OCI-M2 (cell line): Measurements from ENCODE around the gene PELI1.

ENCODE experiments used
- DNase-seq: peaks from one replicate; lab custom pipeline; 2025; ENCODE audit not compliant: unreplicated experiment; lab: John Stamatoyannopoulos, UW

The PELI1 gene, protein sequence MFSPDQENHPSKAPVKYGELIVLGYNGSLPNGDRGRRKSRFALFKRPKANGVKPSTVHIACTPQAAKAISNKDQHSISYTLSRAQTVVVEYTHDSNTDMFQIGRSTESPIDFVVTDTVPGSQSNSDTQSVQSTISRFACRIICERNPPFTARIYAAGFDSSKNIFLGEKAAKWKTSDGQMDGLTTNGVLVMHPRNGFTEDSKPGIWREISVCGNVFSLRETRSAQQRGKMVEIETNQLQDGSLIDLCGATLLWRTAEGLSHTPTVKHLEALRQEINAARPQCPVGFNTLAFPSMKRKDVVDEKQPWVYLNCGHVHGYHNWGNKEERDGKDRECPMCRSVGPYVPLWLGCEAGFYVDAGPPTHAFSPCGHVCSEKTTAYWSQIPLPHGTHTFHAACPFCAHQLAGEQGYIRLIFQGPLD

DNA sequence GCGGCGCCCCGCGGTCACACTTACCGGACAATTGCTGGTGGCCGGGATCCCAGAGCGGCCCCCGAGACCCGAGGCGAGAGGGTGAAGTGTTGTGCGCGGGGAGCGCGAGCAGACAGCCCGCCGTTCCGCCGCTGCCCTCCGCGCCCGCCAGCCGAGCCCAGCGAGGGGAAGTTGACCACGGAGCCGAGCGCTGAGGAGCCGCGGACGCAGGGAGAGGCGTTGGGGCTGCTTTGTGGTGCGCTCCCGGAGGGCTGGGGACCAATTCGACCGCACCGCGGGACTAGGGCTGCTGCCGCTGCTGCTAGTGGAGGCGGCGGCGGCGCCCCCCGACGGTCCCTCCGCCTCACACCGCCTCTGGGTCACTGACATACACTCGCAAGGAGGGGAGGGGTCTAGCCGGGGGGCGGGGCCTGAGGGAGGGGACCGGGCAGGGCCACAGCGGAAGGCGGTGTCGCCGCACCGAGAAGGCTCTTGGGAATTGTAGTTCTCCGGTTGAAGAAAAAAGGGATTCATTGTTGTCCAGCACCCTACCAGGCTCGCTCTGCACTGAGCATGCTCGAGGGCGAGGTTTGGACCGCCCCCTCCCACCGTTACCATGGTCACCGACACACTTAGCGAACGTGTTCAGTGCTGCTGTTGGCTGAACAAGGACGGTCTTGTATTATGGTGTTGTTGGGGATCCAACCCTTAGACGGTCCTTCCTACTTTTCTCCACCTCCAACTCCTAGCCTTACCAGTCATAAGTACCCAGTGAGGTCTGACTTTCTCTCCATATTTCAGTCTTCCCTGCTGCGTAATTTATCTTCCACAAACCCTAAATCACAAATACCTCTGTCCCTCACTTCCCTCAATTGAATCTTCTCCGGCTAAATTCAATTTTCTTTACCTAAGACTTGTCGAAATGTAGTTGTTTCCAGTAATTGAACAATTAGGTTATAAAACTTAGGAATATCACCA, at the start of gene PELI1:
Gene PELI1, minus strand, starts transcription at position 364 of the 957 bp plus-strand sequence. CDS start 36,110 bp downstream, outside the sequence.
- peak; percentile 83 for DNase-seq

DNA sequence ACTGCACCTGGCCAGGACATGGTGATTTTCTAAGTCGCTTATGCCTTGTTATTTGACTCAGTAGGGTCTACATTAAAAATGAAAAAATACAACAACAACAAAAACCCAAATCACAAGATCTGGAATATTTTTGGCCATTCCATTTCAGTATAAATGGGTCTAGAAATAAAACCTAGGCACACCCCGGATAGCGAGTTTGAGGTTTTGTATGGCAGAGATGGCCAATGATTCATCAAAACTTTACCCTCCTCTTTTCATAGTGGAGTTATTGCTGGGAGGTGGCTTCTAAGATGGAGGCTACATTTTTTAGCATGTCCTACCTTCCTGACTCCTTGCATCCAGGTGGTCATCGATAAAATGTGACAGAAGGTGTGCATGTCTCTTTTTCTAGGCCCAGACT, 49.3 kb upstream of the PELI1 start:
- DNase-seq = no peak

DNA sequence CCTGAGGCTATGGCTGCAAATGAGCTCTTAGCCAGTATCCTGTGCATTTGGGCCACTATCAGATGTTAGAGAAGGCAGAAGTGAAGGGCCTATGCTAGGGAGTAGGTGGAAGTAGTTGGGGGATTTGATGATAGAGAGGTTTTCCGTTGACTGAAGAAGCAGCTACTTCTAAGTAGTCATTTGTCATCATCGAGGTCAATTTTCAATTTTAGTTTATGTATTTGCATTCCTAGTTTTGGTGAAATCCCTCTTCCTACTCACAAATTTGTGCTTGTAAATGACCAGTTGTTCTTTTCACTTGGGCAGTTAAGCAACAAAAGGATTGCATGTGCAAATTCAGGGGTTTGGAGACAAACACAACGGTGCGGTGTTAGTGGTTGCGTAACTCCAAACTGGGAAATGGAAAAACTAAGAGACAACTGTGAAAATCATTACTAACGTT, 48.5 kb upstream of the PELI1 start:
- DNase-seq = no peak

DNA sequence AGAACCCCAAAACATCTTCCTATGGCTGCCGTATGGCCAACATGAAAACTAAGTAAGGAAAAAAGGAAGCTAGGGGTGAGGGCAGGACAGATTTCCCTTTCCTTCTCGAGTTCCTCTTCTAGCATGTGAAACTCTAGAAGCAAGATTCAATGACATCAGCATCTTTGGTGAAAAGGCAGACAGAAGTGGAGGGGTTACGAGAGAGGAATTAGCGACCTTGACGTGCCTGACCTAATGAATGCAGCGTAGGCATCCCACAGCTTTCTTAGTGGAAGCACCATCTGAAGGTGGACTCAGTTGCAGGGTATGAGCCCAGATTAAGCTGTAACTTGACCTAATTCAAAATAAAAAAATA, 47.9 kb upstream of the PELI1 start:
- no peak for DNase-seq

DNA sequence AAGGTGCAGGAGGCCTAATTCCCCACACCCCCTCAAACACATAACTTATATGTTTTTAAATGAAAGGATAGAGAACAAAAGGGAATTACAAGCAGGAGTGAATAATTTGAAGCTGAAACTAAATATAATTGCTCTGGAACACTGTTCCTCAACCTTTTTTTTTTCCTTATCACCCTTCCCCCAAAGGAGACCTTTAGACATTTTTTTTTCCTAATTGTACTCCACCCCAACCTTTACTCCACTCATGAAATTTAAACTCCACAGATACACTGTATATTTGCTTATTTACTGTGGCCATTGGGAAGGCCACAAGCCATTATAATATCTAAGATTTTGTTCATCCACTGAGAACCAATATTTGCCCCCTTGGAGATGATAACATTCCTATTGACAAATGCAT, 45.4 kb upstream of the PELI1 start:
- DNase-seq = no peak

DNA sequence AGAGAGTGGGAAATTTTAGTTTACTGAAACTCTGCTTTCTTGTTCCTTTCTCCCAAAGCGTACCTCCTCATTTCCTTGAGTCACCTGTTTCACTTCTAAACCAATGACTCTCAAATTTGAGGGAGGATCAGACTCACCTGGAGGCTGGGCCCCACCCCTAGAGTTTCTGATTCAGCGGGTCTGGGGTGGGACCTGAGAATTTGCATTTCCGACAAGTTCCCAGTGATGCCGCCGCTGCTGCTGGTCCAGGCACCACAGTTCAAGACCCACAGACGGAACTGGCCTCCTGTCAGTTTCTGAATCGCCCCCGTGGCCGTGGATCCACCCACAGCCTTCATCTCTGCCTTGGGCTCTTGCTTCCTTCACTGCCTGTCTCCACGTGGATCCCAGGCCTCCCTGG, 44.9 kb upstream of the PELI1 start:
- DNase-seq = no peak

DNA sequence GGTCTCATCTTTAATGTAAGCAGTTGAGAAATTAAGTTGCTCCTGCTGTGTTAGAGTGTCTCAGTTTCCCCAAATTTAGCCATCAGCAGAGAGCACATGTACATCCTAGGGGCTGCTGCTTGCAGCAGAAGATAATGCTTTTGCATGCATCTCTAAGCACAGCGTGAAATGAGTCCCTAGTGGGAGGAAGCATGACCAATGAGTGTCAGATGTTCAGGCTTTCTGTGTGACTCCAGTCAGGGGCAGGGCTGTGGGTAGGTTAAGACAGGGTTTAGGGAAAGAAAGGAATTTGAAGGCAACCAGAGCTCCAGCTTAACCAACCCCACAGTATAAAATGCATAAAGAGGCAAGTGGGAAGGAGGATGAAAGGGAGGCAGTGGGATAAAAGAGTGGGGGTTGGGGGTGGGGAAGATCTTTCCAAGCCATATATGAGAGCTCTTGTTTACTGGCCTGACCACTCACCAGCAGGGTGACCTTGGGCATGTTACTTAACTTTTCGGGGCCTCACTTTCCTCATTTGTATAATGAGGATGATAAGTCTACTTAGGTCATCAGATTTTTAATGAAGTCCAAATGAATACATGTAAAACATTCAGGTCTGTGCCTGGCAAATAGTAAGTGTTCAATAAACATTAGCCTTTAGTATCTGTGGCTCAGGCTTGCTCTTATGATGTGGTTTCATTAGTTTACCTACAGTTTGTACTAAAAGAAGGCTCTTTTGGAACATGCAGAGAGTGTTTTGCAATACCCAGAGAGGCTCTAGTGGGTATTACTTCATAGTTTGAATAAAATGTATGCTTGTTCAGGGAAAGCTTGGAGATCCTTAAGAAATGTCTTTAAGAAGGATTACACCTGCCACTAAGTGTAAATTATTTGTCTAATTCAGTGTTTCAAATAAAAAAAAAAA, 42.7 kb upstream of the PELI1 start:
- no peak for DNase-seq

DNA sequence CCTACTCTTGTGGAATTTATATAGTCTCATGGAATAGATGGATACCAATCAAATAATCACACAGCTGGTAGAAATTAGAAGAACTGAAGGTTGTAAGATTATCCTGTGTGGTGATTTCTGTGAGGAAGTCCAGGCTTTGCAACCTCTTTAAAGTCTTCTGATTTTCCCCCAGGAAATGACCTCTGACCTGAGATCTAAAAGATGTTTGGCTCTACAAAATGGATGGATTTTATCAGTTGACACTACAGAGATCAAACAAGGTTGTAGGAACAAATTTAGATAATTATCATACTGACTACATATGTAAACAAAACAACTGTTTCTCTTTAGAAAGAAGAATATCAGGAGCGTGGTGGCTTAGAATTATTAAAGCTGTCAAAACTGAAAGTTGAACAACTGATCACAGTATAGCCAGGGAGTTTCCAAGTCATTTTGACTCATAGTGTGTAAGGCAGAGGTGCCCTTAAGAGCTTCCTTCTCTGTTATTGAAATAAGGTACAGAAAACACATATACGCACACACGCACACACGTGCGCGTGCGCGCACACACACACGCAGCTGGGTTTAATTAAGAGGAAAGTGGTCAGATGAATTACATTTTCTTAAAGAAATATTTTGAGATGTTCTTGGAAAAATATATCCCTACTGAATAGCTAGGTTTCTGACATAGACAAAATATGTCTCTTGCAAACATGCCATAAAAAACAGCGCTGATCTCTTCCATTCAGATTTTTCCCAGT, 35.5 kb upstream of the PELI1 start:
- no peak for DNase-seq

DNA sequence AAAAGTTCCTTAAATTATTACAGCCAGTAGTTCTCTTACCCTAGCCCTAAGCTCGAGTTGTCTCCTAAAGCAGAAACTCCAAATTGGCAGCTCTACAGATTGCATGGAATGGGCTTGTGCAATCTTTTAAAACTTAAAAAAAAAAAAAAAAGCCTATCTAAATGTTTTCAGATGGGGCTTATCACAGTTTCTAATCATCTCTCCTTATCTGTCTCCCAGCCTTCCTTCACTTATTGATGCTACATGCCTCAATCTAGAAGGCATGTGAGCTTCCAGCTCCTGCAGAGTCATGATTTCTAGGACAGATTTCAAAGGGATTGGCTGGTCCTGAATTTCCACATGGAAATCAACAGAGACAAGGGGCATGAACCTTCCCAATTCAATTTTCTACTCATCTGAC, 33.1 kb upstream of the PELI1 start:
- DNase-seq = no peak

DNA sequence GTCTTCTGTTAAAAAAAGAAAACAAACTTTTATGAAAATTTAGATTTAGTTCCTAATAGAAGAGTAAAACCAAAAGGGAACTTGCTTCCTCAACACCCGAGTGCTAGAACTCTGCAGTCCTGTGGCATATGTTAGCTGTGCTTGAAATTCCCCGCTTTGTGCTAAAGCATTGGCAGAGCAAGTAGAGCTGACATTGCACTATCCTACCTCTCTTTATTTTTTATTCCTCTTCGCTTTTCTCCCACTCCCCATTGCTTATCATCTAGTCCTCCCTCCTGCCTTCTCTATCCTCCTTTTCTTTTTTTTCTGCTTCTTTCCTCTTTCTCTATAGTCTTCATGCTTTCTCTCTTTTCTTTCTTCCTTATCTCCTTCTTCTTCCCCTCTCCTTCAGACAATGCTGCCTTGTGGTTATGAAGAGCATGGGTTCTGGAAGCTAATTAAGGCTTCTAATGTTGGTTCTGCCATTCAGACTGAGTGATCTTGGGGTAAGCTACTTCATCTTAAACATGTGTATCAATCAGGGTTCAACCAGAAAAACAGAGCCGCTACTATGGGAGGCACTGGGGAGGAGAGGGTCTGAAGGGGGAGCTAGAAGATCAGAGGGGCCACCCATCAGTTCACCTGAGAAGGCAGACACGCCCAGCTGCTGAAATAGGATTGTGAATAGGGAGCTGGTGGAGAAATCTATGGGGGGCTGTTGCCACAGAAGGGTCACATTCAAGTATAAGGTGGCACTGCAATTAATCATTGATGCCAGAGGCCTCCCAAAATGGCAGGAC, 31.4 kb upstream of the PELI1 start:
- DNase-seq = no peak

DNA sequence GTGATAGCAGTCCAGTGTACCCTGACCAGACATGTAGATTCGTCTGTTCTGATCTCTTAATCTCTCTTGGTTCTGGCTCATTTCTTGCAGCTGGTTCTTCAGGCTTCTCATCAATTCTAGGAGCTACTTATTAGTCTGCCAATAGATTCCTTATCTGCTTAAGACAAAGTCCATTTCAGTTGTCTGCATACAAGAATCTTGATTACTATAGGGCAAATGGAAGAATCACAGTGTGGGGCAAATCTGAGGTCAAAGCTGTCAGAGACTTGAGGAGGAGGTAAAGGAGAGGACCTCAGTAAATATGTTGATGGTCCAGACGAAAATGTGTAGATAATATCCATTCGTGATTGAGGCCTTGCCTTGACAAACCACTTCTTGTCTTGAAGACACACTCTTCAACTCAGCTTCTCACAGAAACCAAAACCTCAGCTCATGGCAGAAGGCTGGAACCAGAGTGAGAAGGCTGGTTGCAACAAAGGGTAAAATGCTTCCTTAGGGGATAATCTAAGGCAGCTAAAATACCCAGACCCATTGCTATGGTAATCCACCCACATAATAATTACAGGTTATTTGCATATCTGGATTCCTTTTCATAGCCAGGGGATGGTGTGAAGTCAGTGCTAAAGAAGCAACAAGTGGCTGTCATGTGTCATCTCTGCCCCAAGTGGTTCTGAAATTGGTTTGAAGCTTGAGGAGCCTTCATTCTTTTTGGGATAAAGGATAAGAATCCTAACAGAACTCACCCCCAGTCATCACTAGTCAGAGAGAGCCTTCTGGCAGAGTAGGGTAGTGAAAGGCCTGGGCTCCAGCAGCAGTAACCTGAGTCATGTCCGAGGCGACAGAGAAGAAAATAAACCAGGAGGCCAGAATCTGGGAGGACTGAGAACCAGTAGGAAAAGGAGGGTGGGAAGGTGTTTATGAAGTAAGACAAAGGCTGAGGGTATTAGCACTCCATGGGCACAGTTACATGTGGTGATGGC, 29.2 kb upstream of the PELI1 start:
- no peak for DNase-seq

DNA sequence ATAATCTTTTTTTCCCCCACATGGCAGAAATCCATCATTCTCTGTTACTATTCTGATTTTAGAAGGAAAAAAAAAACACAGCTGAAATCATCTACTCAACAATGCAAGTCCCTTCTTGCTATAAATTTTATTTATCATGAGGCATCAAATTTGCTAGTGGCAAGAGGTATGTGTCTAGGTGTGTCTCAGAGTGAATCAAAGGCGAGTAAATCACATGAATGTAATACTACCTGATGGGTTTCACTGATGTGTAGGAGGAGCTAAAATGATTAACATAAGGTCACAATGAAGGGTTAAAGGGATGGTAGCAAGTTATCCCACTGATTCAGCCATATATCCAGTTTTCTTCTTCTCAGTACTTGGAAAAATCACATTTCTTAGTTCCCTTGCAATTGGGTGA, 24.5 kb upstream of the PELI1 start:
- no peak for DNase-seq

DNA sequence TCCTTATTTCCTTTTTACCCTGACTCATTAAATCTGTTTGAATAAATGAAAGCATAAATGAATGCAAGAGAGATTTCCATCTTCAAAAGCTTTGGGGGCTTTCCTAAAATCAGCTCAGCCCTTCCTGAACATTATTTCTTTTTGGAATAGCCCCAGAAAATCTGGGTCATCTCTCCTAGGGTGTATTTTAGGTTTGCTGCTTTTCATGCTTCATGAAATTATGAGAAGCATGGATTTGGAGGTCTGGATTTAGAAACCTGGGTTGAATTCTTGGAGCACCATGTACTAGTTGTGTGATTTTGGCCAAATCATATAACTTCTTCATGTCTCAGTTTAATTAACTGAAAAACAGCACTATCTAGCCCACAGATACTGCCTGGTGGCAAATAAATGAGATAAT, 24.0 kb upstream of the PELI1 start:
- no peak for DNase-seq

DNA sequence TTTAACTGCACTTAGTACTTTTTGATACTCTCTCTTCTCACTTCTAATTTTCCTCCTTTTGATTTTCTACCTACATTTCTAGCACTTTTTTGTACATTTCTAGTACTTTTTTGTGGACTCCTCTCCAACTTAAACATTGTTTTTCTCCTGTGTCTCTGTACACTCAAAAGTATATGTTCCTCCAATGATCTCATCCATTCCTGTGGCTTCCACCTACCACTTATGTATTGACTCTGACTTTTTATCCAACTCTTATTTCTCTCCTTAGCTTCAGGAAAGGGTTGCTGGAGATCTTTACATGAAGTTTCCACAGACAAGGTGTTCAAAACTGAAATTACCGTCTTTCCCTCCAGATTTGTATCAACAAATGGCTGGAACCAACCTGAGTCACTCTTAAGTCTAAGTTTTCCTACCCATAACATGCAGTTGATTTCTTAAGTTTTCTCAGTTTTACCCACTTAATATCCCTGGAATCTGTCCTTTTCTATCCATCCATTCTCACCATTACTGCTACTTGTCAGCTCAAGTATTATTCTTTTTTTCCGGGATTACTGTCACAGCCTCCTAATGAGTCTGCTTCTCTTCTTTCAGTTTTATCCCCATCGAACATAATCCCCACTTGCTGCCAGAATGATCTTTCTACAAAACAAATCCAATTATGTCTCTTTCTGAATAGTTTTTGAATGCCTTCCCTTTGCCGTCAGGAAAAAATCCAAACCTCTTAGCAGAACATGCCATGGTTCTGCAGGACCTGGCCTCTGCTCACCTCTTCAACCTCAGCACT, 22.6 kb upstream of the PELI1 start:
- no peak for DNase-seq

DNA sequence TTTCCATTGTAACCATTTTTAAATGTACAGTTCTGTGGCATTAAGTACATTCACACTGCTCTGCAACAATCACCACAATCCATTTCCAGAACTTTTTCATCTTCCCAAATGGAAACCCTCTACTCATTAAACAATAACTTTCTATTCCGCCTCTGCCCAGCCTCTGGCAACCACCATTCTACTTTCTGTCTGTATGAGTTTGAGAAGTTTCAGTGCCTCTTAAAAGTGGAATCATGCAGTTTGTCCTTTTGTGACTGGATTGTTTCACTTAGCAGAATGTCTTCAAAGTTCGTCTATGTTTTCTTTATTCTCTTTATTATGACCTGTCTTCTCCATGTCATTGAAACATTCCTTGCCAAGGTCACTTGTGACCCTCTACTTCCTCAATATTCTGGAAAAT, 22.0 kb upstream of the PELI1 start:
- DNase-seq = no peak

DNA sequence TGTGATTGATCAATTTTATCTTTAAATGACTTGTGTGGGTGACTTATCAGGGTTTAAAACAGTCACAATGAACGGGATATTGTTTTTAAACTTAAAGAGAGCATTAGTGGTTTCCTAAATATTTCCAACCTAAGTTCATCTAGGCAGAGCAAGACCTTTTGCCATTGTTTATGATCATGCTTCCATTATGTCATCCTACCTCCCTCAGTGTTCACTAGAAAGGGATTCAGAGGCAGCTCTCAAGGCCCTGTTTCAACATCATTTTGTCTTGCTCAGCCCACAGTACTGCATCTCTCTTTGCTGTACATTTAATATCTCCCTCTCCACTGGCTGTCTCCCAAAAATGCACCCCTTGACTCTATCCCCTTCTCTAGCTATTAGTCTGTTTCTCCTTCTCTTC, 21.5 kb upstream of the PELI1 start:
- no peak for DNase-seq

DNA sequence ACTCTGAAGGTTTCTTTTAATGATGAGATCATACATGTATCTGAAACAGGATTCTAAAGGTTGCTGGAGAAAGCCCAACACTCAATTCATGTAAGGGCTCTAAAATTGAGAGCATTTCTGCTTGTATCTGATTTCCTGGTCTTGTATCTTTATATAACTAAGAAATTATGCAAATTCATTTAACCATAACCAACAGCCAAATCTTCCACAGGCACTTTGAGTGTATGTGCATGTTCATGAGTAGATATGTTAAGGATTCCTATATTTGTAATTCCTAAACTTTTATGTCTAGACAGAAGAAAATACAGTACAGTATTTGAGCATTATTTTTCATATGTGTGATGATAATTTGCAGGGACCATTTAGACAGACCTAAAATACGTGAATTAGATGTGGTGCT, 20.4 kb upstream of the PELI1 start:
- no peak for DNase-seq

DNA sequence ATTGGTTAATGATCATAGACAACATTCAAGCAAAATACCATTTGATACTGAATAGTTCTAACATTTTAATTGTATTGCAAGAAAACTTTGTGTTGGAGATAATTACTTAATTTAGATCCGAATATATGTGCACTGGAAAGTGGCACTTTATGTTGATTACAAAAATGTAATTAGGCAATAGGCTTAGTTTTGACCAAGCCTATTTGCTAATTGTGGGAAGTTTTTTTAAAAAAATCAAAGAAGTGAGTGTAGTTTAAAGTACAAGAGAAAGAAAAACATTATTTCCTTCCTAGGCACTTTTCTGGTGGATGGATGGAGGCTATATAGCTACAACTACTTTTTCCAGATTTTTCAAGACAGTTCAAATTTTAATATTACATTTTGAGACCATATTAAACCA, 18.3 kb upstream of the PELI1 start:
- DNase-seq = no peak
